HG02588 (cell line): ENCODE results near the gene RHCE.
"Not testable (repeated sequence)": the region's sequence is repeated elsewhere in the genome, so short reads cannot be mapped to it uniquely, and the experiment has no call there.

Experiments
- ATAC-seq: cut with Tn5 transposase; IDR thresholded peaks from one replicate; pipeline ENCODE4 v1.9.1; 2021; ENCODE audit warnings: mild to moderate bottlenecking, moderate library complexity; ENCODE audit not compliant: unreplicated experiment

RHCE gene

GRCh38 chr1:25402947-25403803 is 17.4 kb downstream of the RHCE start:
- not testable (repeated sequence) for ATAC-seq

- ATAC-seq = not testable (repeated sequence)
Measured at GRCh38 chr1:25398079-25398478, 22.5 kb downstream of the RHCE start.

- ATAC-seq = not testable (repeated sequence)
Measured at GRCh38 chr1:25397549-25397948, 23.1 kb downstream of the RHCE start.

- ATAC-seq = no peak
Measured at GRCh38 chr1:25392841-25393240, 27.8 kb downstream of the RHCE start.

- ATAC-seq = not testable (repeated sequence)
Measured at GRCh38 chr1:25389721-25390120, 30.9 kb downstream of the RHCE start.

GRCh38 chr1:25388691-25389090 is 31.9 kb downstream of the RHCE start:
- not testable (repeated sequence) for ATAC-seq

- ATAC-seq = not testable (repeated sequence)
Measured at GRCh38 chr1:25387096-25387495, 33.5 kb downstream of the RHCE start.

GRCh38 chr1:25383875-25384274 is 36.8 kb downstream of the RHCE start:
- not testable (repeated sequence) for ATAC-seq

GRCh38 chr1:25383090-25383489 is 37.5 kb downstream of the RHCE start:
- not testable (repeated sequence) for ATAC-seq

- not testable (repeated sequence) for ATAC-seq
Measured at GRCh38 chr1:25382543-25382942, 38.1 kb downstream of the RHCE start.

- ATAC-seq = not testable (repeated sequence)
Measured at GRCh38 chr1:25378367-25378766, 42.3 kb downstream of the RHCE start.

- ATAC-seq = not testable (repeated sequence)
Measured at GRCh38 chr1:25371757-25372156, 48.9 kb downstream of the RHCE start.

- not testable (repeated sequence) for ATAC-seq
Measured at GRCh38 chr1:25369691-25370271, 50.8 kb downstream of the RHCE start.

GRCh38 chr1:25369241-25369640 is 51.4 kb downstream of the RHCE start:
- no peak for ATAC-seq

- not testable (repeated sequence) for ATAC-seq
Measured at GRCh38 chr1:25362634-25363559, 57.7 kb downstream of the RHCE start.

GRCh38 chr1:25361901-25362300 is 58.7 kb downstream of the RHCE start:
- ATAC-seq = no peak

GRCh38 chr1:25360596-25361581 is 59.7 kb downstream of the RHCE start:
- no peak for ATAC-seq

GRCh38 chr1:25356848-25357247 is 63.8 kb downstream of the RHCE start:
- ATAC-seq = no peak

GRCh38 chr1:25356441-25356840 is 64.2 kb downstream of the RHCE start:
- no peak for ATAC-seq

- ATAC-seq = no peak
Measured at GRCh38 chr1:25355841-25356395, 64.7 kb downstream of the RHCE start.
